Smooth muscle cell (in vitro differentiated cells): ENCODE data around the gene PYROXD2. TPM values are rescaled to one million over a fixed set of nuclear protein-coding genes. Genes with fewer than 3 reads are reported as not detected.

Experiments used
- DNase-seq: peaks from one replicate; lab custom pipeline; 2025; ENCODE audit not compliant: unreplicated experiment; lab: John Stamatoyannopoulos, UW
- H2AFZ ChIP-seq: fragments of 200-600 bp; sonication (generic); 2 replicates; pipeline ENCODE4 v1.6.0; 2016; ENCODE audit warnings: antibody characterized with exemption, low read depth, mild to moderate bottlenecking
- H3F3A ChIP-seq: fragments of 200-600 bp; sonication (generic); 2 replicates; pipeline ENCODE4 v1.6.0; 2017; ENCODE audit warnings: antibody characterized with exemption, low read depth
- H3K27ac ChIP-seq: fragments of 200-600 bp; sonication (generic); 2 replicates; pipeline ENCODE4 v1.5.1; 2016; ENCODE audit warnings: low read depth, mild to moderate bottlenecking
- H3K27me3 ChIP-seq: fragments of 200-600 bp; sonication (generic); 2 replicates; pipeline ENCODE4 v1.6.1; 2016; ENCODE audit warnings: low read depth, mild to moderate bottlenecking
- H3K36me3 ChIP-seq: fragments of 200-600 bp; sonication (generic); 2 replicates; pipeline ENCODE4 v1.5.1; 2016; ENCODE audit warnings: low read depth
- H3K4me1 ChIP-seq: fragments of 200-600 bp; sonication (generic); 2 replicates; pipeline ENCODE4 v1.5.1; 2016; ENCODE audit warnings: low read depth
- H3K4me2 ChIP-seq: fragments of 200-600 bp; sonication (generic); 2 replicates; pipeline ENCODE4 v1.6.0; 2016; ENCODE audit warnings: mild to moderate bottlenecking
- H3K4me3 ChIP-seq: fragments of 200-600 bp; sonication (generic); 2 replicates; pipeline ENCODE4 v1.5.1; 2016; ENCODE audit warnings: mild to moderate bottlenecking
- H3K79me2 ChIP-seq: fragments of 200-600 bp; sonication (generic); 2 replicates; pipeline ENCODE4 v1.6.0; 2016; ENCODE audit warnings: low read depth, mild to moderate bottlenecking
- H3K9ac ChIP-seq: fragments of 200-600 bp; sonication (generic); 2 replicates; pipeline ENCODE4 v1.6.0; 2016; ENCODE audit warnings: low read depth
- H3K9me3 ChIP-seq: fragments of 200-600 bp; sonication (generic); replicated peaks from 2 replicates; pipeline ENCODE4 v1.5.1; 2016; ENCODE audit warnings: low read depth
- H4K20me1 ChIP-seq: fragments of 200-600 bp; sonication (generic); 2 replicates; pipeline ENCODE4 v1.6.0; 2016; ENCODE audit warnings: low read depth
- WGBS: methylation state at CpG from one replicate; pipeline ENCODE4 v1.1.7; 2016; ENCODE audit warnings: low lambda C conversion rate; 5-methylcytosine and 5-hydroxymethylcytosine counted together
- polyA plus RNA-seq: library from polyadenylated mRNA; unstranded; fragments of >200 nt; fragmentation: Nextera tagmentation; extraction: Ambion mirVana; gene quantifications from 2 replicates; pipeline ENCODE4 v1.2.1, GENCODE V29; 2016
- total RNA-seq: library from RNA; depleted of rRNA; stranded (reverse); fragments of >200 nt; gene quantifications from 2 replicates; pipeline ENCODE4 v1.2.3, GENCODE V29; 2014
- TF ChIP-seq, protein P1 (sequence below): fragments of 200-600 bp; sonication (generic); IDR thresholded peaks from 2 replicates; pipeline ENCODE4 v1.5.1; 2017; ENCODE audit warnings: borderline replicate concordance, mild to moderate bottlenecking, antibody characterized with exemption; ENCODE audit not compliant: insufficient read depth, poor library complexity, severe bottlenecking

PYROXD2 gene
- total and polyA plus RNA-seq, 2 experiments from 2014 or later, result 3.6 to 6.1 TPM

DNA sequence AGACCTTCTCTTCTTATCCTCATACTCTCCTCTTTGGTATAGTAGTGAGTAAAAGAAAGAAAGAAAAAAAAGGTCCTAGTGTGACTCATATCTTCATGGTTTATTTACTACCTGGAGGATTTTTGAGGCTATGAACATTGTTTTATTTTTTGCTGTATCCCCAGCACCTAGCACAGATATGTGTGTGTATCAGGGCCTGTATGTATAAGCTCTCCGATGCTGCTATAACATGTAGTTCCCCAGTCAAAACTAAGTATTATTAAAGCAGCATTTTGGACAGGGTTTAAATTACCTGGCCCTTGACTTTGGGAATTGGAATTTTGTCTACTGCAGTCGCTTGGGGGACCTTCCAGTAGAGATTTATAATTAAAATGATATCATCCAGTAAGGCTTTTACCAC lies 46.3 kb downstream of the PYROXD2 start:
- no peak for DNase-seq
- H3K36me3 ChIP-seq, result no peaks in the 10 kb centered on the region
- H3K9me3 ChIP-seq, result no peaks in the 10 kb centered on the region
- 94% methylated on average over 2 of the region's 2 CpGs for WGBS
- H3K9ac ChIP-seq, result no peak overlapping the region
- H3K4me1 ChIP-seq, result peaks cover under 1% of the 10 kb centered on the region
- H3K79me2 ChIP-seq, result no peaks in the 10 kb centered on the region
- peaks cover 7% of the 10 kb centered on the region for H3F3A ChIP-seq
- no peaks in the 10 kb centered on the region for H4K20me1 ChIP-seq
- no peak overlapping the region for H3K27ac ChIP-seq
- H3K27me3 ChIP-seq, result no peaks in the 10 kb centered on the region
- no peak overlapping the region for H3K4me2 ChIP-seq
- TF ChIP-seq, protein P1, sequence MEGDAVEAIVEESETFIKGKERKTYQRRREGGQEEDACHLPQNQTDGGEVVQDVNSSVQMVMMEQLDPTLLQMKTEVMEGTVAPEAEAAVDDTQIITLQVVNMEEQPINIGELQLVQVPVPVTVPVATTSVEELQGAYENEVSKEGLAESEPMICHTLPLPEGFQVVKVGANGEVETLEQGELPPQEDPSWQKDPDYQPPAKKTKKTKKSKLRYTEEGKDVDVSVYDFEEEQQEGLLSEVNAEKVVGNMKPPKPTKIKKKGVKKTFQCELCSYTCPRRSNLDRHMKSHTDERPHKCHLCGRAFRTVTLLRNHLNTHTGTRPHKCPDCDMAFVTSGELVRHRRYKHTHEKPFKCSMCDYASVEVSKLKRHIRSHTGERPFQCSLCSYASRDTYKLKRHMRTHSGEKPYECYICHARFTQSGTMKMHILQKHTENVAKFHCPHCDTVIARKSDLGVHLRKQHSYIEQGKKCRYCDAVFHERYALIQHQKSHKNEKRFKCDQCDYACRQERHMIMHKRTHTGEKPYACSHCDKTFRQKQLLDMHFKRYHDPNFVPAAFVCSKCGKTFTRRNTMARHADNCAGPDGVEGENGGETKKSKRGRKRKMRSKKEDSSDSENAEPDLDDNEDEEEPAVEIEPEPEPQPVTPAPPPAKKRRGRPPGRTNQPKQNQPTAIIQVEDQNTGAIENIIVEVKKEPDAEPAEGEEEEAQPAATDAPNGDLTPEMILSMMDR, result no peak
- H3K4me3 ChIP-seq, result no peak overlapping the region
- H2AFZ ChIP-seq, result no peak overlapping the region

DNA sequence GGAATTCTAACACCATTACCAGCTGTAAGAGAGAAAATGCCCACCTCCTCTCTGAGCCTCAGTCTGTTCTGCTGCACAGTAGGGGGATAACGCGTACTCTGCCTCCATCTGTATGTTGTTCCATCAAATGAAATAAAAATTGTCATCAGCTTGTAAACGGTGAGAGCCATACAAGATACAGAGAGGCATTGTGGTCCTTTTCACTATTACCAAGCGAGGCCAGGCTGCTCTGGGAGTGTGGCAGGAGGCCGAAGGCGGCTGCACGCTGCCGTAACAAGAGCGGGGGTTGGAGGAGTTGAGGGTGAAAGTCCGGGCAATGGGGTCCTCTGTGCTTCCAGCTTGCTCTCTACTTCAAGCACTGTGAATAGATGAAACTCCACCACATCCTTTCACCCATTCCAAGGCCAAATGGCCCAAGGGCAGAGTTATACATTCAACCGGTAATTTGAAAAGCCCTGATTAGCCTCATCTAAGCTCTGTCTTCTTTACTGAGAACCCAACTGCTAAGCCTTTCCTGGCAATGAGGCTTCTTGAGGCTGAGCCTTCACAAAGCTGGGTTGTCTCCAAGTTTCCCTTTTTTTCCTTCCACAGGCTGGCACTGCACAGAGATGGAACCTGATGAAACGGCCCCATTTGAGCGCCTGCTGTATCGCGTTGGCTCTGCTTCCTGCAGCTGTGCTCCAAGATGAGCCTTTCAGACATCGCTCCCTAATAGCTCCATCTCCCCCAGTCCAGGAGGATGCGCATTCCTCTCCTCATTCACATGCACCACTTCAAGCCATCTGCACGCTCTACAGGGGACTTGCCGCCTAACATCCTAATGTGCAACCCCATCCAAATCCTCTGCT lies 47.2 kb downstream of the PYROXD2 start:
- Histone ChIP-seq H3K79me2 (no peaks in the 10 kb centered on the region), H3K36me3 (no peaks in the 10 kb centered on the region), H3K4me3 (no peak overlapping the region), H2AFZ (no peak overlapping the region), H4K20me1 (no peaks in the 10 kb centered on the region), H3K9me3 (no peaks in the 10 kb centered on the region), H3F3A (peaks cover 8% of the 10 kb centered on the region), H3K27me3 (no peaks in the 10 kb centered on the region), H3K4me1 (no peaks in the 10 kb centered on the region), H3K9ac (no peak overlapping the region), H3K27ac (no peak overlapping the region), H3K4me2 (no peak overlapping the region)
- WGBS, result 72% methylated on average over 19 of the region's 19 CpGs
- TF ChIP-seq, protein P1, result no peak
- no peak for DNase-seq

DNA sequence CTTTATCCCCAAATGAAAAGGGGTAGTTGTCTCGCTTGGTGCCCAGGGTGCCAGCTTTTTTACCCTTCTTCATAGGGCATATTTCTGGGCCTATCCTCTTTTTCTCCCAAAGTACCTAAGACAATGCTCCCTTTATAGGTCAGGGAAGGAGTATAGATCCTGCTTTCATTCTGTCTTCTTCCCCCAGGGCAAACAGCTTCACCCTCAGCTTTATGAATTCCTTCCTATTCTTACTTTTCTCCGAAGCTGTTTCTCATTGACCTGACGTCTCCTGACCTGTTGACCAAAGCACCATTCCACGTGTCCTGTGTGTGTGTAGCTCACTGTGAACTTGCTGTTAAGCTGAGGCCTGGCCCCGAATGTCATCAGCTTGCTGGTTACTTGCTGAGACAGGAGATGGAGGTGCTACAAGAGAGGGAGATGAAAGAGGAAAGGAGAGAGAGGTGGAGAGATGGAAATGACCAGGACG lies 48.9 kb downstream of the PYROXD2 start:
- no peaks in the 10 kb centered on the region for H3K36me3 ChIP-seq
- no peaks in the 10 kb centered on the region for H3K4me1 ChIP-seq
- H4K20me1 ChIP-seq, result no peaks in the 10 kb centered on the region
- WGBS, result 91% methylated on average over 6 of the region's 6 CpGs
- TF ChIP-seq, protein P1, result no peak
- no peak for DNase-seq
- no peaks in the 10 kb centered on the region for H3K79me2 ChIP-seq
- no peak overlapping the region for H2AFZ ChIP-seq
- peaks cover 9% of the 10 kb centered on the region for H3F3A ChIP-seq
- no peaks in the 10 kb centered on the region for H3K9me3 ChIP-seq
- H3K27ac ChIP-seq, result no peak overlapping the region
- no peak overlapping the region for H3K9ac ChIP-seq
- no peak overlapping the region for H3K4me2 ChIP-seq
- H3K4me3 ChIP-seq, result no peak overlapping the region
- no peaks in the 10 kb centered on the region for H3K27me3 ChIP-seq
